HG03354 (cell line): Measurements from ENCODE around the gene ZNF764.
A peak's percentile ranks its signal among the peaks of the same experiment; 100 is the strongest.
"Not testable (repeated sequence)": the region's sequence is repeated elsewhere in the genome, so short reads cannot be mapped to it uniquely, and the experiment has no call there.

Experiments
- ATAC-seq: cut with Tn5 transposase; IDR thresholded peaks from one replicate; pipeline ENCODE4 v1.9.1; 2021; ENCODE audit warnings: mild to moderate bottlenecking; ENCODE audit not compliant: unreplicated experiment, poor library complexity, severe bottlenecking

Gene ZNF764

GRCh38 chr16:30554557-30555314, 3.4 kb downstream of the ZNF764 start:
- ATAC-seq, result no peak

GRCh38 chr16:30553393-30553899, 4.7 kb downstream of the ZNF764 start:
- ATAC-seq, result no peak

- no peak for ATAC-seq
These were observed 5.2 kb downstream of the ZNF764 start for GRCh38 chr16:30552956-30553355.

GRCh38 chr16:30551781-30552180, 6.4 kb downstream of the ZNF764 start:
- ATAC-seq, result no peak

- ATAC-seq, result no peak
These were observed 9.5 kb downstream of the ZNF764 start for GRCh38 chr16:30548416-30549253.

GRCh38 chr16:30546115-30546514, 12.1 kb downstream of the ZNF764 start:
- ATAC-seq, result no peak

GRCh38 chr16:30543067-30543466, 15.1 kb downstream of the ZNF764 start:
- no peak for ATAC-seq

GRCh38 chr16:30541502-30542329, 16.5 kb downstream of the ZNF764 start:
- ATAC-seq, result no peak

GRCh38 chr16:30540916-30541464, 17.2 kb downstream of the ZNF764 start:
- not testable (repeated sequence) for ATAC-seq

GRCh38 chr16:30539986-30540526, 18.1 kb downstream of the ZNF764 start:
- not testable (repeated sequence) for ATAC-seq

GRCh38 chr16:30539000-30539964, 18.9 kb downstream of the ZNF764 start:
- ATAC-seq, result no peak

GRCh38 chr16:30536391-30537024, 21.7 kb downstream of the ZNF764 start:
- not testable (repeated sequence) for ATAC-seq

- peak; percentile 46 for ATAC-seq
These were observed 22.4 kb downstream of the ZNF764 start for GRCh38 chr16:30535777-30536190.

- peak; percentile 8 for ATAC-seq
These were observed 22.9 kb downstream of the ZNF764 start for GRCh38 chr16:30535106-30535776.

- ATAC-seq, result peak; percentile 63
These were observed 23.6 kb downstream of the ZNF764 start, which contains the start of gene ZNF747 for GRCh38 chr16:30534368-30535105. Gene ZNF747 (minus strand): TSS chr16:30534858. CDS start chr16:30534679, 179 bp downstream.

GRCh38 chr16:30533748-30534367, 24.3 kb downstream of the ZNF764 start:
- peak; percentile 18 for ATAC-seq
